Dermis microvascular lymphatic vessel endothelial cell (primary cell): ENCODE data around the gene PPARG. TPM values are rescaled to one million over a fixed set of nuclear protein-coding genes. Genes with fewer than 3 reads are reported as not detected.
"Not testable (repeated sequence)": the region's sequence is repeated elsewhere in the genome, so short reads cannot be mapped to it uniquely, and the experiment has no call there.

Experiments
- DNase-seq, 2 donors: peaks; one replicate each; pipeline versions ENCODE4 v3.0.0 to v3.0.0-alpha.2; 2010; ENCODE audit warnings: low read depth in 2 of 2
- total RNA-seq: library from RNA; depleted of rRNA; stranded (reverse); fragments of >200 nt; gene quantifications from 2 replicates; pipeline ENCODE4 v1.2.1, GENCODE V29; 2014

Gene PPARG
- total RNA-seq, 1 donor from 2014 or later: 58.8 TPM

- DNase-seq: no peak
These were observed 152.3 kb downstream of the PPARG start for GRCh38 chr3:12440927-12441714.

- no peak for DNase-seq
These were observed 154.0 kb downstream of the PPARG start for GRCh38 chr3:12442654-12443501.

- DNase-seq: no peak
These were observed 155.1 kb downstream of the PPARG start for GRCh38 chr3:12443781-12444522.

DNA sequence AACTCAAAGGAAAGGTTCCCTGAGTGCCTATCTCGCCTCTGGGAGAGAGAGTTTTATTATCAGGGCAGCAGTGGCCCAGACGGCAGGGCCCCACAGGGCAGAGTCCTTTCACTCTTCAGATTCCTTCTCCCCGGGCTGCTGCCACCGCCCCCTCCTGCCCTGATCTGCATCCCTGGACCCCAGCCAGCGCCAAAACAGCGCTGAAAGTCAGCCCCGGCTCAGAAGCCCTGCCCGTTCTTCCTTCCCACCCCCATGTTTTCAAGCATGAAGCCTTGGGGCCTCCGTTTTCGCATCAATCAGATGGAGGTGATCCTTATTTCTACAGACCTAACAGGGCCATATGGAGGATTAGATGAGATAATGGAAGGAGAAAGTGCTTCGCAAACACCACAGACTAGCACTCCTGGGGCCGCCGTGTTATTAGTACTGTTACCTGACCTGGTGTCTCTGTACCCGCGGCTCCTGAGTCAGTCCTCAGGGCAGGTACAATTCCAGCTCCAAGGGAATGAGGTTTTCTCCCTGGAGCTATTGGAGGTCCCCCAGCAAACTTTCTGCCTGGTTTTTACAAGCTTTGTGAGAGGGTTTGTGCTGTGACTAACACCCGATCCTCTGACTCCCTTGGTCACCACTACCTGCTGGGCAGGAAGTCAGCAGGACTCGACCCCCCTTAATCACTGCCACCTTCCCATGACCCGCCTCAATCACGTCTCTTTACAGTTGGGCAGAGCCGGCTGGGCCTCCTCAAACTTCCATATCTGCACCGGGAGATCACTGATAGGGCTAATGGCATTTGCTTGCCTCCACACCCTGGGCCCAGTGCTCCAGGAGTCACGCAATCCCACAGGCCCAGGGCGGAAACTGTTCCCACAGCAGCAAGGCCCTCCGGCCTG is 156.0 kb downstream of the PPARG start:
- no peak for DNase-seq

DNA sequence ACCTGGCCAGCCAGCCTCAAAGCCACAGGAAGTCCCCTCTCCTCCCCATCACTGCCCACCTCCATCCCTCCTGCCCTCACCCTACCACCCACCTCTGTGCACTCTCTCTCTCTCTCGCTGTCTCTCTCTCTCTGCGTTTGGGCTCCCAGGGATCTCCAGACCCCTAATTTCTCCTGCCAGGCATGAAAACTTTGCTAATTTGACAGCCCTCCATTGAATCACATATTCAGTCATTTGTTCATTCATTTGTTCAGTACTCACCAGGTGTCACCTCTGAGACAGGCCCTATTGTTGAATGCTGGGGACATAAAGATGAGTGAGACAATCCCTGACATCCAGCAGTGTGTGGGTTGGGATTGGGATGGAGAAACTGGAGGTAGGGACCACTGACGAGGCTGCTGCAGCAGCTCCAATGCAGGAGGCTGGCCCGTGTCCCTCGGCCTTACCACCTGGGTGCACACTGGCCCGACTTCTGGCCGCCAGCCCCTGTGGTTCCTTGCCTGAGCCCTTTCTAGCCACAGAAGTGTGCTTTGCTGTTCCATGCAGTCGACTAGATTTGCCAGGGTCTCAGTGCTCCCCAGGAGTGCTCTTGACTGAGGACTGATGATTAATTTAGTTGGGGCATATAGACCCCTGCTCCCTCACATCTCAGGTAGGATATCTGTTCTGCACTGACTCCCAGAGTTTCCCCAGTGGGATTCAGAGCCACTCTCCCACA is 156.8 kb downstream of the PPARG start:
- no peak for DNase-seq

DNA sequence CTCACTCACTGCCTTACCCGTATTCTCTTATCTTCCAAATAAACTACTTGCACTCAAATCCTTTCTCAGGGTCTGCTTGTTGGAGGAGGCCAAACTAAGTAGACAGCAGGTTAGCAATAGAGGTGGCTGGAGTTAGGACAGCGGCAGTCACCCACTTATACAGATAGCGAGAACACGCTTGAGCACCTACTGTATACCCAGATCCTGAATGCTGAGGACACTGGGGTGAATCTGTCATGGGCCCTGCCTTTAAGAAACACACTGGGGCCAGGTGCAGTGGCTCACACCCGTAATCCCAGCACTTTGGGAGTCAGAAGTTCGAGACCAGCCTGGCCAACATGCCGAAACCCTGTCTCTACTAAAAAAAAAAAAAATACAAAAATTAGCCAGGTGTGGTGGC is 157.4 kb downstream of the PPARG start:
- no peak for DNase-seq

- no peak for DNase-seq
These were observed 158.2 kb downstream of the PPARG start for GRCh38 chr3:12447075-12447474.

- DNase-seq: not testable (repeated sequence)
These were observed 159.7 kb downstream of the PPARG start for GRCh38 chr3:12448404-12449202.

- DNase-seq: no peak
These were observed 161.2 kb downstream of the PPARG start for GRCh38 chr3:12449889-12450682.

- no peak for DNase-seq
These were observed 162.6 kb downstream of the PPARG start for GRCh38 chr3:12451481-12451880.

- no peak for DNase-seq
These were observed 163.1 kb downstream of the PPARG start for GRCh38 chr3:12451960-12452359.

DNA sequence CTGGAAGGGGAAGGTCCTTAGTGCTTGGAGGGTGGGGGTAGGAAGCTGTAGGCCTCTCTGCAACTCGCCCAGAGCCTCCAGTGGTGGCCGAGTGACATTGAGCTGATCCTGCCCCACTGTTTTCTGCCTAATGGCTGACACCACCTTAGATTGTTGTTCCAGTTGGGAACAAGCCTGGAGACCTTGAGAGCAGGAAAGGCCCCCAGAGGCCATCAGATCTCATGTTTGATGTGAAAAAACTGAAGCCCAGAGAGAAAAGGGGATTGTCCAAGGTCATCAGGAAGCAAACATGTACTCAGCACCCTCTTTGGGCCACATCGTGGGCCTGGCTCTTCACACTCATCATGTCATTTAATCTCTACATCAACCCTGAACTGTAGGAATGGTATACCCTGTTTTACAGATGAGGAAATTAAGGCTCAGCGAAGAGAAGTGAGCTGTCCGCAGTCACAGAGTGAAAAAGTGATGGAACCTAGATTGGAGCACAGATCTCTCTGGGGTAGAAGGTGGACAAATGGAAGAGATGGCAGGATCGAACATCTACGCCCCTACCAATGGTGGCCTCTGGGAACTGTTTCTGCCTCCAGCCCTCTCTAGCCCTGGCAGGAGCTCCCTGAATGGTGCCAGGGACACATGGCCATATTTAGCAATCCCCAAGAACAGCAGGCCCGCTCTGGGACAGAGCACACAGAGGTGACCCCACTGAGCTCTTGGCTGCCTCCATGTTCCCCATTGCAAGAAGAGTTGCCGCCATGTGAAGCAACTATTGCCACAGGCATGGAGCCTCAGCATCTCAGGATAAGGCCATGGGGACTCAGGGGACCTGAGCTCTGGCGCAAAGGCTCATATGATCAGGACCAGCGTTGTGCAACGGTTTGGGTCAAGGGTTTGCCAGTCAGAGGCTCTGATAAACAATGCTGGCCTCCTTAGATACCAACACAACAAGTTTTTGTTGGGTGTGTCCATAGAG is 163.8 kb downstream of the PPARG start:
- DNase-seq: no peak

GRCh38 chr3:12454076-12454815 is 165.4 kb downstream of the PPARG start:
- no peak for DNase-seq

- DNase-seq: no peak
These were observed 165.9 kb downstream of the PPARG start for GRCh38 chr3:12454816-12455121.

- no peak for DNase-seq
These were observed 166.9 kb downstream of the PPARG start for GRCh38 chr3:12455740-12456139.

DNA sequence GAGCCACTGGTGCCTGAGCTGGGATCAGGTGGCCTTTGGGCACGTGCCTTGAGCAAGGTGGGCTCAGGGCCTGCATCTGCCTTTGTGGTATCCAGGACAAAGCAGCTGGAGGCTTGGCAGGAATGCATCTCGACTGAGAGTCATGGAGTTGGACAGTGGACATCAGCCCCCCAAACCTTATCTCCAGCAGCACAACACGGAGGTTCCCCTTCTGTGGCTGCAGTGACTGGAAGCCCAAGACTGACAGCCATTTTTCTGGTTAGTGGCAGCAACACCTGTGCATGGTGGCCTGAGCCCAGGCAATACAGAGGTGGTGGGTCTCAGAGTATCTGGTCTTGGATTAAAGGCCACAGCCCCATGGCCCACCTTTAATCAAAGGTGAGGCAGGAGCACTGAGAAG is 167.6 kb downstream of the PPARG start:
- DNase-seq: no peak

GRCh38 chr3:12457380-12457779 is 168.5 kb downstream of the PPARG start:
- not testable (repeated sequence) for DNase-seq
